Umbilical cord (tissue), 2 donors: Measurements from ENCODE around the gene YEATS4. TPM values are rescaled to one million over a fixed set of nuclear protein-coding genes. Genes with fewer than 3 reads are reported as not detected.

ENCODE experiments used
- DNase-seq: peaks from one replicate; pipeline ENCODE4 v3.0.0-alpha.2; 2015; ENCODE audit warnings: low spot score
- total RNA-seq: library from RNA; depleted of rRNA; stranded (reverse); fragments of >200 nt; gene quantifications from one replicate; pipeline ENCODE4 v1.2.3, GENCODE V29; 2014; ENCODE audit warnings: low replicate concordance; ENCODE audit not compliant: insufficient read depth

YEATS4 gene
- total RNA-seq, 1 donor from 2014 or later = 3.6 TPM

GRCh38 chr12:69431591-69432222, 72.2 kb downstream of the YEATS4 start:
- peak; percentile 11 for DNase-seq

- DNase-seq = no peak
Measured at GRCh38 chr12:69433653-69434052, 74.1 kb downstream of the YEATS4 start.

- peak; percentile 38 for DNase-seq
Measured at GRCh38 chr12:69435644-69436043, 76.1 kb downstream of the YEATS4 start.

- DNase-seq = no peak
Measured at GRCh38 chr12:69437073-69437472, 77.5 kb downstream of the YEATS4 start.

- peak; percentile 95 for DNase-seq
Measured at GRCh38 chr12:69438539-69438938, 79.0 kb downstream of the YEATS4 start.

GRCh38 chr12:69440016-69440415, 80.5 kb downstream of the YEATS4 start:
- DNase-seq = no peak

Other genes with a start within 250 kb of the YEATS4 start
- 31.8 TPM for gene CPSF6, start 120.2 kb upstream of the YEATS4 start, total RNA-seq
- gene LYZ, start 11.4 kb upstream of the YEATS4 start, total RNA-seq = 16.4 TPM
- gene FRS2, start 110.6 kb downstream of the YEATS4 start, total RNA-seq = 84.0 TPM
- 142 TPM for gene CCT2, start 225.7 kb downstream of the YEATS4 start, total RNA-seq